H1 (cell line): Measurements from ENCODE around the gene GSTCD. TPM values are rescaled to one million over a fixed set of nuclear protein-coding genes. Genes with fewer than 3 reads are reported as not detected.
"Not testable (repeated sequence)": the region's sequence is repeated elsewhere in the genome, so short reads cannot be mapped to it uniquely, and the experiment has no call there.

Experiments
- CTCF ChIA-PET: fragments of 300-600 bp; sonication (Branson Sonifier 250); formaldehyde crosslinking; loops from one replicate; lab custom pipeline; 2021; ENCODE audit not compliant: partially characterized antibody; lab: Charles Lee
- POLR2A ChIA-PET: fragments of 300-600 bp; sonication (Branson Sonifier 250); formaldehyde crosslinking; loops from one replicate; lab custom pipeline; 2021; ENCODE audit warnings: inconsistent platforms; ENCODE audit not compliant: partially characterized antibody; lab: Charles Lee
- DNase-seq, 2 experiments: peaks; one replicate each; pipeline versions ENCODE4 v3.0.0 to v3.0.0-alpha.2; 2010 to 2022; ENCODE audit warnings: low spot score in 2 of 2, low read depth in 1 of 2, mixed read lengths in 1 of 2
- FAIRE-seq: peaks from 2 replicates; lab custom pipeline; 2011; peaks lifted over from hg19 to GRCh38; lab: Jason Lieb, UNC
- H2AFZ ChIP-seq: 2 replicates; pipeline ENCODE4 v1.8.1; 2012; ENCODE audit warnings: low read length, inconsistent platforms
- H2AK5ac ChIP-seq: 2 replicates; pipeline ENCODE4 v1.6.1; 2013; ENCODE audit warnings: low read depth, low read length
- H2BK120ac ChIP-seq: replicated peaks from 2 replicates; pipeline ENCODE3; 2013; ENCODE audit warnings: low read depth, low read length, inconsistent platforms
- H2BK12ac ChIP-seq: 2 replicates; pipeline ENCODE4 v1.6.1; 2013; ENCODE audit warnings: low read depth, low read length
- H2BK15ac ChIP-seq: 2 replicates; pipeline ENCODE4 v1.6.1; 2013; ENCODE audit warnings: low read length
- H2BK20ac ChIP-seq: 2 replicates; pipeline ENCODE4 v1.6.1; 2013; ENCODE audit warnings: low read length
- H2BK5ac ChIP-seq: 2 replicates; pipeline ENCODE4 v1.6.1; 2013; ENCODE audit warnings: low read depth, low read length
- H3K14ac ChIP-seq: 2 replicates; pipeline ENCODE4 v1.6.1; 2013; ENCODE audit warnings: inconsistent platforms; ENCODE audit not compliant: insufficient read length
- H3K18ac ChIP-seq: 2 replicates; pipeline ENCODE4 v1.6.1; 2013; ENCODE audit warnings: low read length; ENCODE audit errors: extremely low read depth
- H3K23ac ChIP-seq: 2 replicates; pipeline ENCODE4 v1.6.1; 2013; ENCODE audit warnings: inconsistent platforms; ENCODE audit not compliant: insufficient read length
- H3K23me2 ChIP-seq: 2 replicates; pipeline ENCODE4 v1.6.1; 2013; ENCODE audit warnings: low read depth, low read length
- H3K27ac ChIP-seq: 2 replicates; pipeline ENCODE4 v1.6.1; 2011; ENCODE audit warnings: low read depth, low read length, inconsistent platforms
- H3K27me3 ChIP-seq, 4 experiments: replicated peaks in 1 of 4; 1 replicate in 1 of 4; 2 replicates in 3 of 4; pipeline versions ENCODE4 v1.6.1 to v1.8.1; 2011 to 2013; ENCODE audit warnings: low read length in 3 of 4, mild to moderate bottlenecking in 3 of 4, inconsistent platforms in 2 of 4, mixed read lengths in 2 of 4, moderate library complexity in 1 of 4; ENCODE audit not compliant: control insufficient read depth in 3 of 4, insufficient read depth in 3 of 4; ENCODE audit errors: extremely low read depth in 1 of 4
- H3K36me3 ChIP-seq, 4 experiments: 2 replicates each; pipeline versions ENCODE4 v1.6.1 to v1.8.1; 2011 to 2013; ENCODE audit warnings: mild to moderate bottlenecking in 4 of 4, low read length in 3 of 4, moderate library complexity in 2 of 4, control low read depth in 1 of 4, inconsistent platforms in 1 of 4; ENCODE audit not compliant: insufficient read depth in 4 of 4, control insufficient read depth in 2 of 4
- H3K4ac ChIP-seq: replicated peaks from 2 replicates; pipeline ENCODE3; 2013; ENCODE audit warnings: low read length, low read depth, mixed read lengths, inconsistent platforms; ENCODE audit not compliant: insufficient read length
- H3K4me1 ChIP-seq, 4 experiments: replicated peaks in 1 of 4; 1 replicate in 1 of 4; 2 replicates in 3 of 4; pipeline versions ENCODE4 v1.6.1 to v1.8.1; 2011 to 2013; ENCODE audit warnings: low read length in 3 of 4, inconsistent platforms in 2 of 4, mixed read lengths in 1 of 4; ENCODE audit not compliant: insufficient read depth in 4 of 4, control insufficient read depth in 3 of 4
- H3K4me2 ChIP-seq, 2 experiments: 2 replicates each; pipeline versions ENCODE4 v1.6.1 to v1.8.1; 2011 to 2013; ENCODE audit warnings: low read depth in 2 of 2, low read length in 2 of 2, control low read depth in 1 of 2, inconsistent platforms in 1 of 2, mild to moderate bottlenecking in 1 of 2; ENCODE audit not compliant: insufficient read depth in 1 of 2
- H3K4me3 ChIP-seq, 4 experiments: fragments of 200-600, 300-600 bp in 1 of 4; sonication (generic), shearing (Covaris generic), sonication (Bioruptor Twin) in 1 of 4; 2 replicates each; pipeline versions ENCODE4 v1.5.1 to v1.8.1; 2011 to 2016; ENCODE audit warnings: low read length in 4 of 4, low read depth in 3 of 4, control low read depth in 2 of 4, inconsistent platforms in 2 of 4, mild to moderate bottlenecking in 2 of 4, mixed read lengths in 1 of 4, moderate library complexity in 1 of 4; ENCODE audit not compliant: insufficient read depth in 2 of 4; ENCODE audit errors: extremely low read depth in 1 of 4
- H3K56ac ChIP-seq: replicated peaks from 2 replicates; pipeline ENCODE3; 2013; ENCODE audit warnings: low read depth, mild to moderate bottlenecking, mixed read lengths, low read length, inconsistent platforms; ENCODE audit not compliant: insufficient read length
- H3K79me1 ChIP-seq: 2 replicates; pipeline ENCODE4 v1.6.1; 2013; ENCODE audit warnings: low read depth, low read length, control low read depth
- H3K79me2 ChIP-seq, 2 experiments: 2 replicates each; pipeline versions ENCODE4 v1.6.1 to v1.8.1; 2012 to 2013; ENCODE audit warnings: low read length in 2 of 2, mild to moderate bottlenecking in 2 of 2, inconsistent platforms in 1 of 2; ENCODE audit not compliant: insufficient read depth in 2 of 2, control insufficient read depth in 1 of 2
- H3K9ac ChIP-seq, 4 experiments: replicated peaks in 1 of 4; 1 replicate in 1 of 4; 2 replicates in 3 of 4; pipeline versions ENCODE4 v1.6.1 to v1.8.1; 2011 to 2013; ENCODE audit warnings: low read depth in 3 of 4, low read length in 3 of 4, control low read depth in 2 of 4, mild to moderate bottlenecking in 2 of 4, moderate library complexity in 2 of 4, inconsistent platforms in 1 of 4; ENCODE audit errors: extremely low read depth in 1 of 4
- H3K9me3 ChIP-seq, 2 experiments: 2 replicates each; pipeline versions ENCODE4 v1.6.1 to v1.8.1; 2012 to 2013; ENCODE audit warnings: mild to moderate bottlenecking in 2 of 2, moderate library complexity in 2 of 2, control low read depth in 1 of 2, inconsistent platforms in 1 of 2, low read depth in 1 of 2, low read length in 1 of 2, mixed read lengths in 1 of 2; ENCODE audit not compliant: insufficient read depth in 2 of 2
- H4K20me1 ChIP-seq, 2 experiments: replicated peaks in 1 of 2; 2 replicates each; pipeline versions ENCODE3 to v1.8.1; 2011 to 2013; ENCODE audit warnings: inconsistent platforms in 2 of 2, low read length in 2 of 2, mild to moderate bottlenecking in 1 of 2; ENCODE audit not compliant: insufficient read depth in 2 of 2, control insufficient read depth in 1 of 2
- H4K5ac ChIP-seq: 2 replicates; pipeline ENCODE4 v1.6.1; 2013; ENCODE audit warnings: low read length, low read depth, mixed read lengths, inconsistent platforms; ENCODE audit not compliant: insufficient read length
- H4K8ac ChIP-seq: 2 replicates; pipeline ENCODE4 v1.8.0; 2013; ENCODE audit warnings: mild to moderate bottlenecking, moderate library complexity, low read length, inconsistent platforms; ENCODE audit not compliant: insufficient read depth; ENCODE audit errors: extremely low read depth
- H4K91ac ChIP-seq: replicated peaks from 2 replicates; pipeline ENCODE3; 2013; ENCODE audit warnings: low read length, mixed read lengths, inconsistent platforms; ENCODE audit not compliant: insufficient read length
- WGBS, 2 experiments: shearing (Covaris generic) in 1 of 2; methylation state at CpG; one replicate each; pipeline versions ENCODE4 v1.1.6 to v1.1.7; 2013 to 2015; ENCODE audit warnings: low lambda C conversion rate in 2 of 2, mixed read lengths in 2 of 2, inconsistent platforms in 1 of 2, low coverage in 1 of 2, missing lambda C conversion rate in 1 of 2; ENCODE audit not compliant: insufficient replicate concordance in 2 of 2, insufficient coverage in 1 of 2, insufficient read length in 1 of 2; ENCODE audit errors: extremely low coverage in 1 of 2, missing lambda C conversion rate in 1 of 2; 5-methylcytosine and 5-hydroxymethylcytosine counted together
- polyA plus RNA-seq, 7 experiments: library from polyadenylated mRNA; depleted of rRNA in 3 of 7; stranded (reverse) in 5 of 7; unstranded in 2 of 7; fragments of >200 nt in 5 of 7; fragments of 200-250 nt in 2 of 7; gene quantifications; 1 replicate in 5 of 7; 2 replicates in 1 of 7; 4 replicates in 1 of 7; pipeline versions ENCODE4 v1.2.1 to v1.2.3, GENCODE V29; 2011 to 2013; ENCODE audit warnings: missing spikeins in 2 of 7, mixed read lengths in 2 of 7
- total RNA-seq: library from RNA; stranded (reverse); fragmentation: NEBNext Ultra II Directional; extraction: Animal tissue kit (Norgen Biotek cat#: 25700); gene quantifications from 2 replicates; pipeline ENCODE4 v1.2.1, GENCODE V29; 2021

Gene GSTCD
- total and polyA plus RNA-seq, 2 of the 8 experiments (the other 6 are each of a cell fraction or from before 2014, with no cell fraction given): 8.5 to 24.6 TPM

- POLR2A ChIA-PET, H3K9me3 ChIP-seq, H2BK120ac ChIP-seq, H3K27me3 ChIP-seq, H2BK15ac ChIP-seq, H3K18ac ChIP-seq, H3K4me1 ChIP-seq, H3K9ac ChIP-seq, H3K79me2 ChIP-seq, H4K8ac ChIP-seq, FAIRE-seq, H3K14ac ChIP-seq, H3K27ac ChIP-seq, H3K4ac ChIP-seq, H2BK5ac ChIP-seq, H3K4me2 ChIP-seq, H2BK12ac ChIP-seq, H3K56ac ChIP-seq, H4K5ac ChIP-seq, H3K79me1 ChIP-seq, H2BK20ac ChIP-seq, H3K23me2 ChIP-seq, H3K23ac ChIP-seq, H4K20me1 ChIP-seq, H2AFZ ChIP-seq, H2AK5ac ChIP-seq, H4K91ac ChIP-seq, H3K4me3 ChIP-seq, CTCF ChIA-PET, DNase-seq: not testable (repeated sequence)
- H3K36me3 ChIP-seq: peaks cover 0 to 25% (median 8%) of the 10 kb centered on the region in 4 experiments; a peak in 4 of 8 replicates
- WGBS, 2 experiments: 95% methylated on average over 4 of the region's 4 CpGs; no CpG with 5 or more reads in 1 of the 2 experiments
These were observed 21.3 kb downstream of the GSTCD start for GRCh38 chr4:105729895-105730294.

- DNase-seq, H3K9ac ChIP-seq, H3K18ac ChIP-seq, H2AFZ ChIP-seq, H3K27me3 ChIP-seq, H3K4me1 ChIP-seq, H4K8ac ChIP-seq, CTCF ChIA-PET, H3K23me2 ChIP-seq, H2AK5ac ChIP-seq, H3K56ac ChIP-seq, H2BK15ac ChIP-seq, FAIRE-seq, H2BK12ac ChIP-seq, H3K23ac ChIP-seq, H3K4ac ChIP-seq, H3K79me2 ChIP-seq, H2BK120ac ChIP-seq, H4K5ac ChIP-seq, H4K20me1 ChIP-seq, H3K4me2 ChIP-seq, H3K27ac ChIP-seq, H4K91ac ChIP-seq, H2BK20ac ChIP-seq, H2BK5ac ChIP-seq, H3K4me3 ChIP-seq, H3K79me1 ChIP-seq, POLR2A ChIA-PET, H3K14ac ChIP-seq: not testable (repeated sequence)
- 99% methylated on average over 10 of the region's 10 CpGs; no CpG with 5 or more reads in 1 of the 2 experiments for WGBS, 2 experiments
- Histone ChIP-seq H3K9me3 (peaks cover 13 to 20% of the 10 kb centered on the region in 2 experiments; a peak in 2 of 4 replicates), H3K36me3 (peaks cover 0 to 23% (median 10%) of the 10 kb centered on the region in 4 experiments; a peak in 5 of 8 replicates)
These were observed 26.6 kb downstream of the GSTCD start for GRCh38 chr4:105735217-105735616.
